ENCODE data around the gene SLC35F6.

Gene SLC35F6

DNA sequence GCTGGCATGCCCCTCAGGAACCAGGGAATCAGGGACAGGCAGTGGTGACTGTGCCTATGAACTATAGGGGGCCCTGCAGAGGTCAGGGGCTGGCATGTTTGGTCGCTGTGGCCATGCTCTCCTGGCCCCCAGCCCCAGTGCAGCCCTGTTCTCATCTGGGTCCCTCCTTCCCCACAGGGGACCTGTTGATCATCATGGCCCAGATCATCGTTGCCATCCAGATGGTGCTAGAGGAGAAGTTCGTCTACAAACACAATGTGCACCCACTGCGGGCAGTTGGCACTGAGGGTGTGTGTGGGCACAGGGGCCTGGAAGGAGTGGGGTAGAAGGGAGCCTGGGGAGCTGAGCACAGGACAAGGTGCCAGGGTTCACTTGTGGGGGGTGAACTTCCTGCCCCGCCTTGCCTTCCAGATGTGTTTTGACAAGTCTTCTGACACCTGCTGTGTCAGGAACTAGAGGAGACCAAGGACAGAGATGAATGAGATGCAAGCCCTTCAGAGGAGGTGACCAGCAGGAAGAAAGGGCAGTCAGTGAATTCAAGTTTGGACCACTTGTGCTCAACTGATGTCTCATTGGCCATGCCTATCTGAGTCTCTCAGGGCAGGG, 12.2 kb downstream of the SLC35F6 start:
- no peak overlapping the region for H4K12ac ChIP-seq (ENCODE audit: low read depth, low read length)
- H3K4me1 ChIP-seq (ENCODE audit: control insufficient read depth in 1 of 2, insufficient read depth in 2 of 2, low read length in 2 of 2), result peaks cover 5% of the 10 kb centered on the region in 2 experiments
- H3K27ac ChIP-seq (ENCODE audit: low read depth, low read length), result no peak overlapping the region
- H3K27me3 ChIP-seq (ENCODE audit: insufficient read depth, low read length), result no peaks in the 10 kb centered on the region
- no peak overlapping the region for H3K18ac ChIP-seq (ENCODE audit: low read length)
- H3K14ac ChIP-seq (ENCODE audit: low read length), result no peak overlapping the region
- H4K91ac ChIP-seq (ENCODE audit: low read depth, low read length), result no peak overlapping the region
- peaks cover 49 to 58% of the 10 kb centered on the region in 2 experiments for H3K36me3 ChIP-seq (ENCODE audit: control insufficient read depth in 1 of 2, insufficient read depth in 2 of 2, low read length in 2 of 2)
- H3K23ac ChIP-seq (ENCODE audit: low read length), result no peak overlapping the region
- no peak overlapping the region for H2BK5ac ChIP-seq (ENCODE audit: low read depth, low read length, poor library complexity)
- no peak overlapping the region for H3K9ac ChIP-seq (ENCODE audit: low read length)
- H4K8ac ChIP-seq (ENCODE audit: low read depth, low read length), result no peak overlapping the region
- H3K4me2 ChIP-seq (ENCODE audit: low read length), result no peak overlapping the region
- H3K9me3 ChIP-seq (ENCODE audit: insufficient read depth, low read depth, low read length), result no peaks in the 10 kb centered on the region
- no peak overlapping the region for H2AFZ ChIP-seq (ENCODE audit: insufficient read depth, low read length, poor library complexity)
- H2BK120ac ChIP-seq (ENCODE audit: insufficient read depth, low read length, poor library complexity), result no peak overlapping the region
- H3K79me1 ChIP-seq (ENCODE audit: low read length), result no peaks in the 10 kb centered on the region
- no peak overlapping the region for H2BK12ac ChIP-seq (ENCODE audit: low read length)
- WGBS (ENCODE audit: extremely low coverage, insufficient coverage, insufficient read length), result no CpG with 5 or more reads among the region's 5 CpGs
- no peaks in the 10 kb centered on the region for H3K79me2 ChIP-seq (ENCODE audit: control insufficient read depth, insufficient read depth, low read length, poor library complexity)
- H3K4ac ChIP-seq (ENCODE audit: low read depth, low read length), result no peak overlapping the region
- no peak overlapping the region for H2AK5ac ChIP-seq (ENCODE audit: low read length)
- no peak overlapping the region for H3K4me3 ChIP-seq (ENCODE audit: low read depth, low read length)
- no peak for DNase-seq

DNA sequence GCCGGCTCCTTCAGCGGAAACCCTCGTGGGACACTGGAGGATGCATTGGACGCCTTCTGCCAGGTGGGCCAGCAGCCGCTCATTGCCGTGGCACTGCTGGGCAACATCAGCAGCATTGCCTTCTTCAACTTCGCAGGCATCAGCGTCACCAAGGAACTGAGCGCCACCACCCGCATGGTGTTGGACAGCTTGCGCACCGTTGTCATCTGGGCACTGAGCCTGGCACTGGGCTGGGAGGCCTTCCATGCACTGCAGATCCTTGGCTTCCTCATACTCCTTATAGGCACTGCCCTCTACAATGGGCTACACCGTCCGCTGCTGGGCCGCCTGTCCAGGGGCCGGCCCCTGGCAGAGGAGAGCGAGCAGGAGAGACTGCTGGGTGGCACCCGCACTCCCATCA, 14.0 kb downstream of the SLC35F6 start:
- Histone ChIP-seq H3K79me2 (ENCODE audit: control insufficient read depth, insufficient read depth, low read length, poor library complexity) (no peaks in the 10 kb centered on the region), H3K27ac (ENCODE audit: low read depth, low read length) (no peak overlapping the region), H3K4me1 (ENCODE audit: control insufficient read depth in 1 of 2, insufficient read depth in 2 of 2, low read length in 2 of 2) (no peaks in the 10 kb centered on the region), H4K8ac (ENCODE audit: low read depth, low read length) (no peak overlapping the region), H3K9ac (ENCODE audit: low read length) (no peak overlapping the region), H3K27me3 (ENCODE audit: insufficient read depth, low read length) (no peaks in the 10 kb centered on the region), H2BK120ac (ENCODE audit: insufficient read depth, low read length, poor library complexity) (no peak overlapping the region), H2AFZ (ENCODE audit: insufficient read depth, low read length, poor library complexity) (no peak overlapping the region), H3K23ac (ENCODE audit: low read length) (no peak overlapping the region), H3K18ac (ENCODE audit: low read length) (no peak overlapping the region), H4K12ac (ENCODE audit: low read depth, low read length) (no peak overlapping the region), H4K91ac (ENCODE audit: low read depth, low read length) (no peak overlapping the region), H3K4me3 (ENCODE audit: low read depth, low read length) (no peak overlapping the region), H2BK12ac (ENCODE audit: low read length) (no peak overlapping the region), H3K4me2 (ENCODE audit: low read length) (no peak overlapping the region), H3K9me3 (ENCODE audit: insufficient read depth, low read depth, low read length) (no peaks in the 10 kb centered on the region), H3K4ac (ENCODE audit: low read depth, low read length) (no peak overlapping the region), H3K14ac (ENCODE audit: low read length) (no peak overlapping the region), H2BK5ac (ENCODE audit: low read depth, low read length, poor library complexity) (no peak overlapping the region), H3K79me1 (ENCODE audit: low read length) (no peaks in the 10 kb centered on the region), H3K36me3 (ENCODE audit: control insufficient read depth in 1 of 2, insufficient read depth in 2 of 2, low read length in 2 of 2) (peaks cover 49 to 58% of the 10 kb centered on the region in 2 experiments), H2AK5ac (ENCODE audit: low read length) (no peak overlapping the region)
- no CpG with 5 or more reads among the region's 18 CpGs for WGBS (ENCODE audit: extremely low coverage, insufficient coverage, insufficient read length)
- DNase-seq, result no peak

GRCh38 chr2:26778507-26778906, 14.4 kb downstream of the SLC35F6 start:
- Histone ChIP-seq H4K8ac (ENCODE audit: low read depth, low read length) (no peak overlapping the region), H3K23ac (ENCODE audit: low read length) (no peak overlapping the region), H3K79me1 (ENCODE audit: low read length) (no peaks in the 10 kb centered on the region), H2AFZ (ENCODE audit: insufficient read depth, low read length, poor library complexity) (no peak overlapping the region), H3K14ac (ENCODE audit: low read length) (no peak overlapping the region), H3K79me2 (ENCODE audit: control insufficient read depth, insufficient read depth, low read length, poor library complexity) (no peaks in the 10 kb centered on the region), H2BK12ac (ENCODE audit: low read length) (no peak overlapping the region), H3K36me3 (ENCODE audit: control insufficient read depth in 1 of 2, insufficient read depth in 2 of 2, low read length in 2 of 2) (peaks cover 49 to 58% of the 10 kb centered on the region in 2 experiments), H3K4me3 (ENCODE audit: low read depth, low read length) (no peak overlapping the region), H4K12ac (ENCODE audit: low read depth, low read length) (no peak overlapping the region), H4K91ac (ENCODE audit: low read depth, low read length) (no peak overlapping the region), H3K18ac (ENCODE audit: low read length) (no peak overlapping the region), H2BK5ac (ENCODE audit: low read depth, low read length, poor library complexity) (no peak overlapping the region), H2BK120ac (ENCODE audit: insufficient read depth, low read length, poor library complexity) (no peak overlapping the region), H2AK5ac (ENCODE audit: low read length) (no peak overlapping the region), H3K9ac (ENCODE audit: low read length) (no peak overlapping the region), H3K4ac (ENCODE audit: low read depth, low read length) (no peak overlapping the region), H3K4me2 (ENCODE audit: low read length) (no peak overlapping the region), H3K27ac (ENCODE audit: low read depth, low read length) (no peak overlapping the region), H3K27me3 (ENCODE audit: insufficient read depth, low read length) (no peaks in the 10 kb centered on the region), H3K9me3 (ENCODE audit: insufficient read depth, low read depth, low read length) (no peaks in the 10 kb centered on the region), H3K4me1 (ENCODE audit: control insufficient read depth in 1 of 2, insufficient read depth in 2 of 2, low read length in 2 of 2) (no peaks in the 10 kb centered on the region)
- no peak for DNase-seq
- no CpG with 5 or more reads among the region's 3 CpGs for WGBS (ENCODE audit: extremely low coverage, insufficient coverage, insufficient read length)

GRCh38 chr2:26780203-26780760, 16.2 kb downstream of the SLC35F6 start:
- Histone ChIP-seq H4K8ac (ENCODE audit: low read depth, low read length) (no peak overlapping the region), H2BK12ac (ENCODE audit: low read length) (no peak overlapping the region), H4K12ac (ENCODE audit: low read depth, low read length) (no peak overlapping the region), H3K9ac (ENCODE audit: low read length) (no peak overlapping the region), H3K27ac (ENCODE audit: low read depth, low read length) (no peak overlapping the region), H3K4me3 (ENCODE audit: low read depth, low read length) (no peak overlapping the region), H3K4ac (ENCODE audit: low read depth, low read length) (no peak overlapping the region), H3K4me1 (ENCODE audit: control insufficient read depth in 1 of 2, insufficient read depth in 2 of 2, low read length in 2 of 2) (peaks cover 0 to 1% of the 10 kb centered on the region in 2 experiments), H2AK5ac (ENCODE audit: low read length) (no peak overlapping the region), H3K18ac (ENCODE audit: low read length) (no peak overlapping the region), H3K4me2 (ENCODE audit: low read length) (no peak overlapping the region), H3K36me3 (ENCODE audit: control insufficient read depth in 1 of 2, insufficient read depth in 2 of 2, low read length in 2 of 2) (peaks cover 37 to 46% of the 10 kb centered on the region in 2 experiments), H4K91ac (ENCODE audit: low read depth, low read length) (no peak overlapping the region), H2BK120ac (ENCODE audit: insufficient read depth, low read length, poor library complexity) (no peak overlapping the region), H2AFZ (ENCODE audit: insufficient read depth, low read length, poor library complexity) (no peak overlapping the region), H3K27me3 (ENCODE audit: insufficient read depth, low read length) (no peaks in the 10 kb centered on the region), H3K14ac (ENCODE audit: low read length) (no peak overlapping the region), H3K23ac (ENCODE audit: low read length) (no peak overlapping the region), H3K9me3 (ENCODE audit: insufficient read depth, low read depth, low read length) (no peaks in the 10 kb centered on the region), H3K79me1 (ENCODE audit: low read length) (no peaks in the 10 kb centered on the region), H3K79me2 (ENCODE audit: control insufficient read depth, insufficient read depth, low read length, poor library complexity) (no peaks in the 10 kb centered on the region), H2BK5ac (ENCODE audit: low read depth, low read length, poor library complexity) (no peak overlapping the region)
- no CpG with 5 or more reads among the region's 4 CpGs for WGBS (ENCODE audit: extremely low coverage, insufficient coverage, insufficient read length)
- DNase-seq, result no peak
